Measurements from ENCODE around the gene PKDCC. TPM values are rescaled to one million over a fixed set of nuclear protein-coding genes. Genes with fewer than 3 reads are reported as not detected.

Gene PKDCC
- total and polyA plus RNA-seq, 2 of the 13 experiments (the other 11 are each of a cell fraction or from before 2014, with no cell fraction given): 52.6 to 58.8 TPM

DNA sequence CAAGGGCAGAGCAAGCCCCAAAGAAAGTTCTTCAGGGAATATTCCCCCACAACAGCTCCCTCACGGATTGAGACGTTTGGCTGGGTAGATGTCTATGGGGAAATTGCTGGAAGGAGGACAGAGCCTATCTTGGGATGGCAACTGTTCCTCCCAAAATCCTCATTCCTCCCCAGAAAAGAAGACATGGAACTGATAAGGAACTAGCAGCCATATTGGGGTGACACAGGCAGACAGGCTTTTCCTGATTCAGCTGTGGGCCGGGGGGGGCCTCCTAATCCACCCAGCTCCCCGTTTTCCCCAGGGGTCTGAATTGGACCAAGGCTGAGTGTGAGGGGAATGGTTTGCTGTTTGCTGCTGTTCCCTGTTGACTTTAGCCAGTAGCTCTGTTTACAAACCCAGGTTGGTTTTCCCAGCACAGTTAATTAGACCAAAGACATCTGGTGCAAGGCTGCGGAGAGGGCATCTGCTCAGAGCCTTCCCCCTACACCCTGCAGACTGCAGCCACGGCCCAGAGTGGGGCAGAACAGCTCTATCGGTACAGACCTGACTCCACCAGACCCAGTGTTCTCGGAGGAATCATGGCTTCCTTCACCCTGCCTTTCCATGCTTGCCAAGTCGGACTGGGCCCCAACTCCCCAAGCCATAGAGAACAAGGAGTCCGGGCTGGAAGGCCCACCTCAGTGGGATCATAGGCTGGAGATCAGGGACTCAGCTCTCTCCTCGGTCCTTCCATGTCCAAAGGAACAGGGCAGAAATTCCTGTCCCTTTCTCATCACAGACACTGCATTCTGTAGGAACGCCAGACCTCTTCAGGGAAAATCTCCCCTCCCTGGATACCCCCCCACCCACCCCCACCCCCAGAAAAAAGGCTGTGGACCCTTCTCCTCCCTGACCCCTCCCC is 1.7 kb upstream of the PKDCC start (continued):
- TF ChIP-seq, protein P1, sequence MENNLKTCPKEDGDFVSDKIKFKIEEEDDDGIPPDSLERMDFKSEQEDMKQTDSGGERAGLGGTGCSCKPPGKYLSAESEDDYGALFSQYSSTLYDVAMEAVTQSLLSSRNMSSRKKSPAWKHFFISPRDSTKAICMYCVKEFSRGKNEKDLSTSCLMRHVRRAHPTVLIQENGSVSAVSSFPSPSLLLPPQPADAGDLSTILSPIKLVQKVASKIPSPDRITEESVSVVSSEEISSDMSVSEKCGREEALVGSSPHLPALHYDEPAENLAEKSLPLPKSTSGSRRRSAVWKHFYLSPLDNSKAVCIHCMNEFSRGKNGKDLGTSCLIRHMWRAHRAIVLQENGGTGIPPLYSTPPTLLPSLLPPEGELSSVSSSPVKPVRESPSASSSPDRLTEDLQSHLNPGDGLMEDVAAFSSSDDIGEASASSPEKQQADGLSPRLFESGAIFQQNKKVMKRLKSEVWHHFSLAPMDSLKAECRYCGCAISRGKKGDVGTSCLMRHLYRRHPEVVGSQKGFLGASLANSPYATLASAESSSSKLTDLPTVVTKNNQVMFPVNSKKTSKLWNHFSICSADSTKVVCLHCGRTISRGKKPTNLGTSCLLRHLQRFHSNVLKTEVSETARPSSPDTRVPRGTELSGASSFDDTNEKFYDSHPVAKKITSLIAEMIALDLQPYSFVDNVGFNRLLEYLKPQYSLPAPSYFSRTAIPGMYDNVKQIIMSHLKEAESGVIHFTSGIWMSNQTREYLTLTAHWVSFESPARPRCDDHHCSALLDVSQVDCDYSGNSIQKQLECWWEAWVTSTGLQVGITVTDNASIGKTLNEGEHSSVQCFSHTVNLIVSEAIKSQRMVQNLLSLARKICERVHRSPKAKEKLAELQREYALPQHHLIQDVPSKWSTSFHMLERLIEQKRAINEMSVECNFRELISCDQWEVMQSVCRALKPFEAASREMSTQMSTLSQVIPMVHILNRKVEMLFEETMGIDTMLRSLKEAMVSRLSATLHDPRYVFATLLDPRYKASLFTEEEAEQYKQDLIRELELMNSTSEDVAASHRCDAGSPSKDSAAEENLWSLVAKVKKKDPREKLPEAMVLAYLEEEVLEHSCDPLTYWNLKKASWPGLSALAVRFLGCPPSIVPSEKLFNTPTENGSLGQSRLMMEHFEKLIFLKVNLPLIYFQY (CRISPR knock-in tag; IDR thresholded peaks at IDR 0.05; ENCODE audit: borderline replicate concordance): peak; percentile 68; the same call in 1 of the 2 replicates
- TF ChIP-seq ZFP36L2 (CRISPR knock-in tag; IDR thresholded peaks at IDR 0.05): no peak
- TF ChIP-seq ZC3H13 (CRISPR knock-in tag; IDR thresholded peaks at IDR 0.05): 0 out of 2 replicates have a peak, but pooled peaks have one; percentile 25
- TF ChIP-seq GABPB1 (CRISPR knock-in tag; IDR thresholded peaks at IDR 0.05): no peak
- TF ChIP-seq CBX5 (CRISPR knock-in tag; IDR thresholded peaks at IDR 0.05; ENCODE audit: borderline replicate concordance): peak; percentile 49; the same call in 1 of the 2 replicates
- TF ChIP-seq MYC (CRISPR knock-in tag; IDR thresholded peaks at IDR 0.05; ENCODE audit: borderline replicate concordance): no peak
- no peak for TF ChIP-seq ASH2L (IDR thresholded peaks at IDR 0.05; ENCODE audit: insufficient read length, low read depth, low read length)
- TF ChIP-seq ZBTB21 (CRISPR knock-in tag; IDR thresholded peaks at IDR 0.05): no peak
- TF ChIP-seq ETV6 (CRISPR knock-in tag; conservative IDR thresholded peaks at IDR 0.05): no peak
- TF ChIP-seq ZNF10 (CRISPR knock-in tag; IDR thresholded peaks at IDR 0.05; ENCODE audit: borderline replicate concordance, low read depth): no peak
- TF ChIP-seq, protein P2, sequence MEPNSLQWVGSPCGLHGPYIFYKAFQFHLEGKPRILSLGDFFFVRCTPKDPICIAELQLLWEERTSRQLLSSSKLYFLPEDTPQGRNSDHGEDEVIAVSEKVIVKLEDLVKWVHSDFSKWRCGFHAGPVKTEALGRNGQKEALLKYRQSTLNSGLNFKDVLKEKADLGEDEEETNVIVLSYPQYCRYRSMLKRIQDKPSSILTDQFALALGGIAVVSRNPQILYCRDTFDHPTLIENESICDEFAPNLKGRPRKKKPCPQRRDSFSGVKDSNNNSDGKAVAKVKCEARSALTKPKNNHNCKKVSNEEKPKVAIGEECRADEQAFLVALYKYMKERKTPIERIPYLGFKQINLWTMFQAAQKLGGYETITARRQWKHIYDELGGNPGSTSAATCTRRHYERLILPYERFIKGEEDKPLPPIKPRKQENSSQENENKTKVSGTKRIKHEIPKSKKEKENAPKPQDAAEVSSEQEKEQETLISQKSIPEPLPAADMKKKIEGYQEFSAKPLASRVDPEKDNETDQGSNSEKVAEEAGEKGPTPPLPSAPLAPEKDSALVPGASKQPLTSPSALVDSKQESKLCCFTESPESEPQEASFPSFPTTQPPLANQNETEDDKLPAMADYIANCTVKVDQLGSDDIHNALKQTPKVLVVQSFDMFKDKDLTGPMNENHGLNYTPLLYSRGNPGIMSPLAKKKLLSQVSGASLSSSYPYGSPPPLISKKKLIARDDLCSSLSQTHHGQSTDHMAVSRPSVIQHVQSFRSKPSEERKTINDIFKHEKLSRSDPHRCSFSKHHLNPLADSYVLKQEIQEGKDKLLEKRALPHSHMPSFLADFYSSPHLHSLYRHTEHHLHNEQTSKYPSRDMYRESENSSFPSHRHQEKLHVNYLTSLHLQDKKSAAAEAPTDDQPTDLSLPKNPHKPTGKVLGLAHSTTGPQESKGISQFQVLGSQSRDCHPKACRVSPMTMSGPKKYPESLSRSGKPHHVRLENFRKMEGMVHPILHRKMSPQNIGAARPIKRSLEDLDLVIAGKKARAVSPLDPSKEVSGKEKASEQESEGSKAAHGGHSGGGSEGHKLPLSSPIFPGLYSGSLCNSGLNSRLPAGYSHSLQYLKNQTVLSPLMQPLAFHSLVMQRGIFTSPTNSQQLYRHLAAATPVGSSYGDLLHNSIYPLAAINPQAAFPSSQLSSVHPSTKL (CRISPR knock-in tag; IDR thresholded peaks at IDR 0.05): peak; percentile 78
- no peak for TF ChIP-seq YEATS4 (CRISPR knock-in tag; IDR thresholded peaks at IDR 0.05; ENCODE audit: borderline replicate concordance)
- TF ChIP-seq ZNF17 (CRISPR knock-in tag; IDR thresholded peaks at IDR 0.05): no peak
- TF ChIP-seq ARID2 (CRISPR knock-in tag; IDR thresholded peaks at IDR 0.05; ENCODE audit: borderline replicate concordance): no peak
- TF ChIP-seq HOXA7 (CRISPR knock-in tag; IDR thresholded peaks at IDR 0.05): no peak
- no peak for TF ChIP-seq ZNF230 (CRISPR knock-in tag; IDR thresholded peaks at IDR 0.05)
- peak; percentile 56; the same call in 1 of the 2 replicates for TF ChIP-seq SP5 (CRISPR knock-in tag; IDR thresholded peaks at IDR 0.05; ENCODE audit: borderline replicate concordance, low read depth)
- TF ChIP-seq, protein P3, sequence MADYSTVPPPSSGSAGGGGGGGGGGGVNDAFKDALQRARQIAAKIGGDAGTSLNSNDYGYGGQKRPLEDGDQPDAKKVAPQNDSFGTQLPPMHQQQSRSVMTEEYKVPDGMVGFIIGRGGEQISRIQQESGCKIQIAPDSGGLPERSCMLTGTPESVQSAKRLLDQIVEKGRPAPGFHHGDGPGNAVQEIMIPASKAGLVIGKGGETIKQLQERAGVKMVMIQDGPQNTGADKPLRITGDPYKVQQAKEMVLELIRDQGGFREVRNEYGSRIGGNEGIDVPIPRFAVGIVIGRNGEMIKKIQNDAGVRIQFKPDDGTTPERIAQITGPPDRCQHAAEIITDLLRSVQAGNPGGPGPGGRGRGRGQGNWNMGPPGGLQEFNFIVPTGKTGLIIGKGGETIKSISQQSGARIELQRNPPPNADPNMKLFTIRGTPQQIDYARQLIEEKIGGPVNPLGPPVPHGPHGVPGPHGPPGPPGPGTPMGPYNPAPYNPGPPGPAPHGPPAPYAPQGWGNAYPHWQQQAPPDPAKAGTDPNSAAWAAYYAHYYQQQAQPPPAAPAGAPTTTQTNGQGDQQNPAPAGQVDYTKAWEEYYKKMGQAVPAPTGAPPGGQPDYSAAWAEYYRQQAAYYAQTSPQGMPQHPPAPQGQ (CRISPR knock-in tag; IDR thresholded peaks at IDR 0.05; ENCODE audit: borderline replicate concordance): 0 out of 2 replicates have a peak, but pooled peaks have one; percentile 57
- TF ChIP-seq MXI1 (IDR thresholded peaks at IDR 0.05; ENCODE audit: borderline replicate concordance, low read depth, low read length): 0 out of 3 replicates have a peak, but pooled peaks have one; percentile 25

Data from HepG2 (cell line).